Neural progenitor cell (in vitro differentiated cells): ENCODE results near the gene GMDS.

Experiments
- EZH2phosphoT487 ChIP-seq: fragments of 200-600 bp; sonication (generic); IDR thresholded peaks from 2 replicates; pipeline ENCODE4 v1.6.1; 2017; ENCODE audit warnings: antibody characterized with exemption
- TF ChIP-seq, protein P1 (sequence below): fragments of 200-600 bp; sonication (generic); IDR thresholded peaks from 2 replicates; pipeline ENCODE4 v1.5.1; 2017; ENCODE audit warnings: antibody characterized with exemption, mild to moderate bottlenecking

DNA sequence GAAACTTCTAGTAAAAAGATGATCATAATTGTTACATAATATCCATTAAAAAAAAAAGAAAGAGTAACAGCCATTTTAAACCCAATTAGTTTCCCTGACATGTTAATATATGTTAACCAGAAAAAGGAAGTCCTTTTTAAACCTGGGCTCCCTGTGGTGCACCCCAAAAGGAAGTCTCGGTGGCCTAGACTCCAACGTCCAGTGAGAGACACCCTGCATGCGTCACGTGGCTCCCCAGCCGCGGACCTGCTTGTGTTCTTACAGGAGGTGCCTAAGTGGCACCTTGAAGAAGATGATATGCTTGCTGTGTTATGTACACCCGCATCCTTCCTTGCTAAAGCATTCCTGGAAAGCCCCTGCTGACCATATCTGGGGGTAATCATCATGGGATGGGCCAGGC, 585.6 kb downstream of the GMDS start:
- TF ChIP-seq, protein P1, sequence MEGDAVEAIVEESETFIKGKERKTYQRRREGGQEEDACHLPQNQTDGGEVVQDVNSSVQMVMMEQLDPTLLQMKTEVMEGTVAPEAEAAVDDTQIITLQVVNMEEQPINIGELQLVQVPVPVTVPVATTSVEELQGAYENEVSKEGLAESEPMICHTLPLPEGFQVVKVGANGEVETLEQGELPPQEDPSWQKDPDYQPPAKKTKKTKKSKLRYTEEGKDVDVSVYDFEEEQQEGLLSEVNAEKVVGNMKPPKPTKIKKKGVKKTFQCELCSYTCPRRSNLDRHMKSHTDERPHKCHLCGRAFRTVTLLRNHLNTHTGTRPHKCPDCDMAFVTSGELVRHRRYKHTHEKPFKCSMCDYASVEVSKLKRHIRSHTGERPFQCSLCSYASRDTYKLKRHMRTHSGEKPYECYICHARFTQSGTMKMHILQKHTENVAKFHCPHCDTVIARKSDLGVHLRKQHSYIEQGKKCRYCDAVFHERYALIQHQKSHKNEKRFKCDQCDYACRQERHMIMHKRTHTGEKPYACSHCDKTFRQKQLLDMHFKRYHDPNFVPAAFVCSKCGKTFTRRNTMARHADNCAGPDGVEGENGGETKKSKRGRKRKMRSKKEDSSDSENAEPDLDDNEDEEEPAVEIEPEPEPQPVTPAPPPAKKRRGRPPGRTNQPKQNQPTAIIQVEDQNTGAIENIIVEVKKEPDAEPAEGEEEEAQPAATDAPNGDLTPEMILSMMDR, result no peak
- TF ChIP-seq EZH2phosphoT487, result no peak
